ENCODE measurements around the gene CACNA1C.

GRCh38 chr12:2680676-2681039, 627.9 kb downstream of the CACNA1C start:
- TF ChIP-seq CTCF (IDR thresholded peaks at IDR 0.05) (no peak), POLR2A (IDR thresholded peaks at IDR 0.05) (no peak)
